GM12878 (cell line): ENCODE measurements around the gene IL17B. TPM values are rescaled to one million over a fixed set of nuclear protein-coding genes. Genes with fewer than 3 reads are reported as not detected.

ENCODE experiments used
- ATAC-seq: fragments of 200-7000 bp; cut with Tn5 transposase; 3 replicates; pipeline ENCODE4 v1.9.1; 2020; ENCODE audit warnings: mild to moderate bottlenecking, moderate library complexity
- BruUV-seq: library from RNA; stranded (reverse); fragments of 400-500 nt; replicated peaks from 2 replicates; lab custom pipeline; 2021; lab: Mats Ljungman, UMichigan
- CTCF ChIA-PET: fragments of 300-600 bp; sonication (Branson Sonifier 250); formaldehyde crosslinking; extraction: SDS; loops from one replicate; lab custom pipeline; 2021; ENCODE audit warnings: inconsistent platforms; lab: Yijun Ruan, JAX
- POLR2A ChIA-PET: fragments of 350-600 bp; formaldehyde crosslinking; extraction: SDS; loops from one replicate; lab custom pipeline; 2021; ENCODE audit warnings: inconsistent platforms; lab: Charles Lee
- RAD21 ChIA-PET: fragments of 300-600 bp; sonication (Branson Sonifier 250); formaldehyde crosslinking; loops from one replicate; lab custom pipeline; 2023; ENCODE audit warnings: antibody characterized with exemption; ENCODE audit not compliant: unreplicated experiment; lab: Charles Lee
- SMC1A ChIA-PET: fragments of 300-600 bp; sonication (Branson Sonifier 250); formaldehyde crosslinking; loops from one replicate; lab custom pipeline; 2023; ENCODE audit not compliant: unreplicated experiment, uncharacterized antibody; lab: Charles Lee
- DNase-seq: peaks from one replicate; pipeline ENCODE4 v3.0.0-alpha.2; 2011; ENCODE audit warnings: low read depth, low spot score
- FAIRE-seq: peaks from 3 replicates; lab custom pipeline; 2011; peaks lifted over from hg19 to GRCh38; lab: Jason Lieb, UNC
- H2AFZ ChIP-seq: 2 replicates; pipeline ENCODE4 v1.6.0; 2011; ENCODE audit warnings: low read depth, low read length, control low read depth; ENCODE audit not compliant: control insufficient read depth
- H3K27ac ChIP-seq: 2 replicates; pipeline ENCODE4 v1.5.1; 2011; ENCODE audit warnings: control low read depth; ENCODE audit not compliant: control insufficient read depth, insufficient read depth
- H3K27me3 ChIP-seq, 2 experiments: replicated peaks in 1 of 2; 2 replicates each; pipeline versions ENCODE4 v1.6.0 to v1.6.1; 2011; ENCODE audit warnings: low read length in 1 of 2; ENCODE audit not compliant: control insufficient read depth in 2 of 2, insufficient read depth in 2 of 2
- H3K36me3 ChIP-seq, 2 experiments: 2 replicates each; pipeline ENCODE4 v1.5.1; 2011; ENCODE audit warnings: low read length in 1 of 2; ENCODE audit not compliant: control insufficient read depth in 2 of 2, insufficient read depth in 2 of 2
- H3K4me1 ChIP-seq: 2 replicates; pipeline ENCODE4 v1.6.1; 2011; ENCODE audit warnings: mild to moderate bottlenecking, low read length, moderate library complexity, mixed read lengths; ENCODE audit not compliant: control insufficient read depth, insufficient read depth
- H3K4me2 ChIP-seq: 2 replicates; pipeline ENCODE4 v1.6.0; 2011; ENCODE audit warnings: control low read depth; ENCODE audit not compliant: control insufficient read depth, insufficient read depth
- H3K4me3 ChIP-seq: fragments of 200-600 bp; sonication (generic); 2 replicates; pipeline ENCODE4 v1.5.1; 2016
- H3K79me2 ChIP-seq: 2 replicates; pipeline ENCODE4 v1.6.0; 2011; ENCODE audit warnings: low read length; ENCODE audit not compliant: control insufficient read depth, insufficient read depth
- H3K9ac ChIP-seq: 2 replicates; pipeline ENCODE4 v1.8.0; 2011; ENCODE audit warnings: low read length, control low read depth, mixed read lengths; ENCODE audit not compliant: control insufficient read depth, insufficient read depth
- H3K9me3 ChIP-seq: replicated peaks from 3 replicates; pipeline ENCODE4 v1.5.1; 2011; ENCODE audit warnings: mild to moderate bottlenecking, low read length; ENCODE audit not compliant: control insufficient read depth, insufficient read depth
- H4K20me1 ChIP-seq: 2 replicates; pipeline ENCODE4 v1.6.0; 2011; ENCODE audit not compliant: control insufficient read depth, insufficient read depth
- MYB ChIP-seq: fragments of 150-350 bp; IDR thresholded peaks from 2 replicates; pipeline ENCODE4 v1.6.1; 2014; ENCODE audit warnings: mild to moderate bottlenecking, low read depth, low read length, borderline replicate concordance
- NRF1 ChIP-seq: conservative IDR thresholded peaks from 2 replicates; pipeline ENCODE4 v1.6.1; 2011; ENCODE audit warnings: mild to moderate bottlenecking, low read depth, low read length, improper control_type of control experiment
- PKNOX1 ChIP-seq: fragments of 450-650 bp; IDR thresholded peaks from 2 replicates; pipeline ENCODE4 v1.6.1; 2016; ENCODE audit warnings: mild to moderate bottlenecking
- WGBS: methylation state at CpG from one replicate; pipeline ENCODE4 v1.1.6; 2016; ENCODE audit warnings: low lambda C conversion rate; ENCODE audit not compliant: insufficient replicate concordance, insufficient coverage; ENCODE audit errors: missing lambda C conversion rate; 5-methylcytosine and 5-hydroxymethylcytosine counted together
- in situ Hi-C: fragments of 300-500 bp; cut with MboI; formaldehyde crosslinking; loops from 9 replicates; pipeline ENCODE4 v1.14.3; 2018; ENCODE audit warnings: mixed read lengths
- intact Hi-C: fragments of 100-400 bp; cut with micrococcal nuclease; formaldehyde crosslinking; loops from one replicate; pipeline ENCODE4 v1.14.2; 2022; ENCODE audit not compliant: unreplicated experiment
- polyA plus RNA-seq, 11 experiments: library from polyadenylated mRNA; depleted of rRNA in 4 of 11; unstranded in 6 of 11; stranded (reverse) in 5 of 11; fragments of >200 nt; fragmentation: Nextera tagmentation in 4 of 11; fragmentation: Illumina TruSeq in 1 of 11; extraction: Ambion mirVana in 4 of 11; extraction: Trizol in 1 of 11; gene quantifications; 1 replicate in 1 of 11; 2 replicates in 10 of 11; pipeline versions ENCODE4 v1.2.1 to v1.2.3, GENCODE V29; 2011 to 2016; ENCODE audit warnings: inconsistent platforms in 2 of 11, missing spikeins in 2 of 11, low read depth in 1 of 11
- total RNA-seq, 4 experiments: library from RNA; depleted of rRNA in 3 of 4; stranded (reverse); fragments of >200 nt in 3 of 4; fragmentation: Illumina TruSeq in 1 of 4; extraction: Trizol in 1 of 4; gene quantifications; 2 replicates each; pipeline versions ENCODE4 v1.2.1 to v1.2.3, GENCODE V29; 2013 to 2021

IL17B gene
- total and polyA plus RNA-seq, 10 of the 15 experiments (the other 5 are each of a cell fraction or from before 2014, with no cell fraction given): not detected

DNA sequence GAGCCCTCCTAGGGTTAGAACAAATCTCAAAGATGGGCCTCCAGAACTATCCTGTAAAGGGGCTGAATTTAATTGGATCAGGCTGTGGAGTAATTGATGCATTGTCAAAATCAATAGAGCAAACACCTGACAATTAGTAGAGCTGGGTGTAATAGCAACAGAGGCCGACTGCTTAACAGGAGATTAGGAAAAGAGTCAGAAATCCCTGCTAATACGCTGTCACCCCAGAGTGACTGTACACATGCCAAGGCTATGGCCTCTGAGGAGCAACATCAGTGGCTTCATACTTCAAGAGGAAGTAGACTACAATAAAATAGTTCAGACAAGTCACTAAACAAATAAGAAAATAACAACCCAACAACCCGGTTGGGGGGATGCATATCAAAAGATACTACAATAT, 52.5 kb downstream of the IL17B start:
- no peak for ATAC-seq
- no peak for TF ChIP-seq NRF1
- Histone ChIP-seq H3K4me1 (no peaks in the 10 kb centered on the region), H3K9ac (no peak overlapping the region), H3K36me3 (no peaks in the 10 kb centered on the region), H3K9me3 (no peaks in the 10 kb centered on the region; the same call in 2 of the 3 replicates), H3K27me3 (no peaks in the 10 kb centered on the region), H3K4me3 (no peak overlapping the region), H3K4me2 (no peak overlapping the region), H3K27ac (no peak overlapping the region), H3K79me2 (no peaks in the 10 kb centered on the region), H2AFZ (no peak overlapping the region), H4K20me1 (no peaks in the 10 kb centered on the region)
- DNase-seq: no peak
- in situ Hi-C loops (no loop called here), intact Hi-C loops (no loop called here)
- ChIA-PET SMC1A (no interaction called here), POLR2A (interaction anchor here (0.7 to 1.0 kb wide), 2 partner anchors 17 to 253 kb away, joined by 3 to 4 read pairs; no protein-coding TSS in a partner anchor), RAD21 (no interaction called here), CTCF (interaction anchor here (1.1 to 5.0 kb wide), 3 partner anchors 41 to 47 kb away, joined by 3 to 36 read pairs (median 6); no protein-coding TSS in a partner anchor)
- no TSS peak for BruUV-seq
- WGBS: 51% methylated on average over 3 of the region's 3 CpGs
- FAIRE-seq: no peak

- BruUV-seq: no TSS peak
- in situ Hi-C loops: no loop called here
- H3K36me3 ChIP-seq: no peaks in the 10 kb centered on the region
- DNase-seq (no peak), ATAC-seq (no peak), FAIRE-seq (no peak)
- H2AFZ ChIP-seq: no peak overlapping the region
- H3K27me3 ChIP-seq: no peaks in the 10 kb centered on the region
- no peaks in the 10 kb centered on the region for H3K4me1 ChIP-seq
- TF ChIP-seq PKNOX1: no peak
- TF ChIP-seq MYB: no peak
- POLR2A ChIA-PET: interaction anchor here (0.9 kb wide), 1 partner anchor 32 kb away, joined by 3 read pairs; the partner anchor contains the start of gene PCYOX1L
- no peak overlapping the region for H3K27ac ChIP-seq
- no peak overlapping the region for H3K4me2 ChIP-seq
- SMC1A ChIA-PET: no interaction called here
- no peak overlapping the region for H3K4me3 ChIP-seq
- H3K9ac ChIP-seq: no peak overlapping the region
- H3K79me2 ChIP-seq: no peaks in the 10 kb centered on the region
- WGBS: 80% methylated on average over 5 of the region's 5 CpGs
- intact Hi-C loops: no loop called here
- no peaks in the 10 kb centered on the region; the same call in 2 of the 3 replicates for H3K9me3 ChIP-seq
- H4K20me1 ChIP-seq: no peaks in the 10 kb centered on the region
- CTCF ChIA-PET: interaction anchor here (1.2 to 5.0 kb wide), 3 partner anchors 16 to 46 kb away, joined by 5 to 36 read pairs (median 6); no protein-coding TSS in a partner anchor
- RAD21 ChIA-PET: interaction anchor here (0.8 kb wide), 1 partner anchor 43 kb away, joined by 3 read pairs; no protein-coding TSS in a partner anchor
Measured at GRCh38 chr5:149325894-149326293, 53.2 kb downstream of the IL17B start.
